ENCODE measurements around the gene FAXDC2. TPM values are rescaled to one million over a fixed set of nuclear protein-coding genes. Genes with fewer than 3 reads are reported as not detected.
A peak's percentile ranks its signal among the peaks of the same experiment; 100 is the strongest.

FAXDC2 gene
- total and polyA plus RNA-seq, 2 of the 13 experiments (the other 11 are each of a cell fraction or from before 2014, with no cell fraction given) = 4.7 to 58.8 TPM

DNA sequence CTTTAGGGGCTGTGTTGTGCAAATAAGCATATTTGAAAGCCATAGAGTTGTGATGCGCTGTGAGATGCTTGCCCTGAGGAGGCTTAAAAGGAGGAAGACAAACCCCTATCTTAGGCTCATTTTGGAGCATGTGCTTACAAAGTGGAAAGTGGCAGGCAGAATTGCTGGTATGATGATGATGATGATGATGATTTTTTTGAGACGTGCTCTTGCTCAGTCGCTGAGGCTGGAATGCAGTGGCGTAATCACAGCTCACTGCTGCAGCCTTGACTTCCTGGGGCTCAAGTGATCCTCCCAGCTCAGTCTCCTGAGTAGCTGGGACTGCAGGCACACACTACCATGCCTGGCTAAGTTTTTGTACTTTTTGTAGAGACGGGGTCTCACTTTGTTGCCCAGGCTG lies 9.7 kb upstream of the FAXDC2 start (continued):
- TF ChIP-seq ATF1 (CRISPR knock-in tag; IDR thresholded peaks at IDR 0.05) (0 out of 2 replicates have a peak, but pooled peaks have one; percentile 17), ZNF142 (CRISPR knock-in tag; IDR thresholded peaks at IDR 0.05) (no peak), KDM4B (CRISPR knock-in tag; IDR thresholded peaks at IDR 0.05) (no peak), FOXJ3 (CRISPR knock-in tag; IDR thresholded peaks at IDR 0.05; ENCODE audit: borderline replicate concordance) (no peak), ZNF30 (CRISPR knock-in tag; IDR thresholded peaks at IDR 0.05) (no peak), GLI4 (CRISPR knock-in tag; IDR thresholded peaks at IDR 0.05; ENCODE audit: borderline replicate concordance) (no peak), NCOA2 (CRISPR knock-in tag; IDR thresholded peaks at IDR 0.05) (0 out of 2 replicates have a peak, but pooled peaks have one; percentile 11), BHLHE40 (IDR thresholded peaks at IDR 0.05; ENCODE audit: low read length) (no peak), SIX1 (CRISPR knock-in tag; IDR thresholded peaks at IDR 0.05; ENCODE audit: borderline replicate concordance) (no peak), CSRNP2 (CRISPR knock-in tag; conservative IDR thresholded peaks at IDR 0.05; ENCODE audit: low read depth) (no peak), HMG20B (CRISPR knock-in tag; conservative IDR thresholded peaks at IDR 0.05) (no peak), CBX2 (IDR thresholded peaks at IDR 0.05; ENCODE audit: low read depth, low read length) (no peak), CBX2 (CRISPR knock-in tag; IDR thresholded peaks at IDR 0.05; ENCODE audit: low read depth) (no peak), HNRNPL (IDR thresholded peaks at IDR 0.05; ENCODE audit: low read depth, low read length) (no peak), MYNN (CRISPR knock-in tag; IDR thresholded peaks at IDR 0.05; ENCODE audit: low read depth) (no peak)
- TF ChIP-seq, protein P1, sequence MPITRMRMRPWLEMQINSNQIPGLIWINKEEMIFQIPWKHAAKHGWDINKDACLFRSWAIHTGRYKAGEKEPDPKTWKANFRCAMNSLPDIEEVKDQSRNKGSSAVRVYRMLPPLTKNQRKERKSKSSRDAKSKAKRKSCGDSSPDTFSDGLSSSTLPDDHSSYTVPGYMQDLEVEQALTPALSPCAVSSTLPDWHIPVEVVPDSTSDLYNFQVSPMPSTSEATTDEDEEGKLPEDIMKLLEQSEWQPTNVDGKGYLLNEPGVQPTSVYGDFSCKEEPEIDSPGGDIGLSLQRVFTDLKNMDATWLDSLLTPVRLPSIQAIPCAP (CRISPR knock-in tag; IDR thresholded peaks at IDR 0.05; ENCODE audit: low read depth) = no peak
- TF ChIP-seq, protein P2, sequence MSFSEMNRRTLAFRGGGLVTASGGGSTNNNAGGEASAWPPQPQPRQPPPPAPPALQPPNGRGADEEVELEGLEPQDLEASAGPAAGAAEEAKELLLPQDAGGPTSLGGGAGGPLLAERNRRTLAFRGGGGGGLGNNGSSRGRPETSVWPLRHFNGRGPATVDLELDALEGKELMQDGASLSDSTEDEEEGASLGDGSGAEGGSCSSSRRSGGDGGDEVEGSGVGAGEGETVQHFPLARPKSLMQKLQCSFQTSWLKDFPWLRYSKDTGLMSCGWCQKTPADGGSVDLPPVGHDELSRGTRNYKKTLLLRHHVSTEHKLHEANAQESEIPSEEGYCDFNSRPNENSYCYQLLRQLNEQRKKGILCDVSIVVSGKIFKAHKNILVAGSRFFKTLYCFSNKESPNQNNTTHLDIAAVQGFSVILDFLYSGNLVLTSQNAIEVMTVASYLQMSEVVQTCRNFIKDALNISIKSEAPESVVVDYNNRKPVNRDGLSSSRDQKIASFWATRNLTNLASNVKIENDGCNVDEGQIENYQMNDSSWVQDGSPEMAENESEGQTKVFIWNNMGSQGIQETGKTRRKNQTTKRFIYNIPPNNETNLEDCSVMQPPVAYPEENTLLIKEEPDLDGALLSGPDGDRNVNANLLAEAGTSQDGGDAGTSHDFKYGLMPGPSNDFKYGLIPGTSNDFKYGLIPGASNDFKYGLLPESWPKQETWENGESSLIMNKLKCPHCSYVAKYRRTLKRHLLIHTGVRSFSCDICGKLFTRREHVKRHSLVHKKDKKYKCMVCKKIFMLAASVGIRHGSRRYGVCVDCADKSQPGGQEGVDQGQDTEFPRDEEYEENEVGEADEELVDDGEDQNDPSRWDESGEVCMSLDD (CRISPR knock-in tag; IDR thresholded peaks at IDR 0.05; ENCODE audit: borderline replicate concordance) = no peak
- TF ChIP-seq, protein P3, sequence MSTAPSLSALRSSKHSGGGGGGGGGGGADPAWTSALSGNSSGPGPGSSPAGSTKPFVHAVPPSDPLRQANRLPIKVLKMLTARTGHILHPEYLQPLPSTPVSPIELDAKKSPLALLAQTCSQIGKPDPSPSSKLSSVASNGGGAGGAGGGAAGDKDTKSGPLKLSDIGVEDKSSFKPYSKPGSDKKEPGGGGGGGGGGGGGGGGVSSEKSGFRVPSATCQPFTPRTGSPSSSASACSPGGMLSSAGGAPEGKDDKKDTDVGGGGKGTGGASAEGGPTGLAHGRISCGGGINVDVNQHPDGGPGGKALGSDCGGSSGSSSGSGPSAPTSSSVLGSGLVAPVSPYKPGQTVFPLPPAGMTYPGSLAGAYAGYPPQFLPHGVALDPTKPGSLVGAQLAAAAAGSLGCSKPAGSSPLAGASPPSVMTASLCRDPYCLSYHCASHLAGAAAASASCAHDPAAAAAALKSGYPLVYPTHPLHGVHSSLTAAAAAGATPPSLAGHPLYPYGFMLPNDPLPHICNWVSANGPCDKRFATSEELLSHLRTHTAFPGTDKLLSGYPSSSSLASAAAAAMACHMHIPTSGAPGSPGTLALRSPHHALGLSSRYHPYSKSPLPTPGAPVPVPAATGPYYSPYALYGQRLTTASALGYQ (CRISPR knock-in tag; IDR thresholded peaks at IDR 0.05) = no peak

Data from HepG2 (cell line).